Subcutaneous abdominal adipose tissue (tissue), 5 donors: ENCODE data around the gene FGD3.
A peak's percentile ranks its signal among the peaks of the same experiment; 100 is the strongest.

Source experiments
- H3K27ac ChIP-seq: one replicate; pipeline ENCODE4 v1.7.0; 2013; ENCODE audit warnings: low read depth, mild to moderate bottlenecking, inconsistent platforms, low read length, moderate library complexity
- H3K27me3 ChIP-seq, 5 donors: one replicate each; pipeline ENCODE4 v1.7.0; 2013; ENCODE audit warnings: low read length in 5 of 5, inconsistent platforms in 1 of 5; ENCODE audit not compliant: control insufficient read depth in 5 of 5, insufficient read depth in 4 of 5
- H3K36me3 ChIP-seq, 5 donors: one replicate each; pipeline ENCODE4 v1.7.0; 2013; ENCODE audit warnings: low read length in 5 of 5; ENCODE audit not compliant: control insufficient read depth in 5 of 5, insufficient read depth in 5 of 5
- H3K4me1 ChIP-seq, 5 donors: one replicate each; pipeline ENCODE4 v1.7.0; 2013; ENCODE audit warnings: low read length in 5 of 5, mild to moderate bottlenecking in 3 of 5, moderate library complexity in 1 of 5; ENCODE audit not compliant: control insufficient read depth in 5 of 5, insufficient read depth in 5 of 5
- H3K4me3 ChIP-seq, 5 donors: one replicate each; pipeline ENCODE4 v1.7.0; 2013; ENCODE audit warnings: low read length in 5 of 5, low read depth in 1 of 5
- H3K9ac ChIP-seq, 5 donors: one replicate each; pipeline ENCODE4 v1.7.0; 2013; ENCODE audit warnings: low read length in 5 of 5, mild to moderate bottlenecking in 4 of 5, moderate library complexity in 3 of 5
- H3K9me3 ChIP-seq, 5 donors: one replicate each; pipeline ENCODE4 v1.7.0; 2013; ENCODE audit warnings: low read length in 5 of 5; ENCODE audit not compliant: control insufficient read depth in 5 of 5
- donor health status: healthy.
- donor health status: healthy.
- donor health status: healthy.
- donor health status: healthy.
- donor health status: healthy.

FGD3 gene

GRCh38 chr9:92954886-92955285 lies 7.6 kb downstream of the FGD3 start:
- H3K27ac ChIP-seq: no peak overlapping the region
- H3K4me1 ChIP-seq: peaks cover 0 to 14% (median 4%) of the 10 kb centered on the region in 5 donors
- H3K36me3 ChIP-seq: no peaks in the 10 kb centered on the region
- H3K9ac ChIP-seq: no peak overlapping the region
- H3K9me3 ChIP-seq: no peaks in the 10 kb centered on the region
- H3K4me3 ChIP-seq: no peak overlapping the region
- no peaks in the 10 kb centered on the region for H3K27me3 ChIP-seq

GRCh38 chr9:92960561-92961290 lies 13.4 kb downstream of the FGD3 start:
- Histone ChIP-seq H3K4me3 (no peak overlapping the region), H3K4me1 (peaks cover 0 to 9% (median 0%) of the 10 kb centered on the region in 5 donors), H3K27ac (no peak overlapping the region), H3K9me3 (peaks cover 0 to 12% (median 9%) of the 10 kb centered on the region in 5 donors), H3K27me3 (peaks cover 0 to 2% (median 0%) of the 10 kb centered on the region in 5 donors), H3K36me3 (no peaks in the 10 kb centered on the region), H3K9ac (no peak overlapping the region)

GRCh38 chr9:92961627-92962302 lies 14.4 kb downstream of the FGD3 start:
- peak overlapping the region in 1 of 5 donors; percentile 9 for H3K4me3 ChIP-seq
- H3K9ac ChIP-seq: no peak overlapping the region
- H3K27me3 ChIP-seq: peaks cover 0 to 2% (median 0%) of the 10 kb centered on the region in 5 donors
- H3K4me1 ChIP-seq: peaks cover 0 to 18% (median 4%) of the 10 kb centered on the region in 5 donors
- H3K36me3 ChIP-seq: no peaks in the 10 kb centered on the region
- H3K27ac ChIP-seq: no peak overlapping the region
- peaks cover 0 to 12% (median 9%) of the 10 kb centered on the region in 5 donors for H3K9me3 ChIP-seq

GRCh38 chr9:92962303-92962649 lies 15.0 kb downstream of the FGD3 start:
- Histone ChIP-seq H3K36me3 (no peaks in the 10 kb centered on the region), H3K4me1 (peaks cover 0 to 20% (median 4%) of the 10 kb centered on the region in 5 donors), H3K27ac (no peak overlapping the region), H3K27me3 (peaks cover 0 to 2% (median 0%) of the 10 kb centered on the region in 5 donors), H3K9ac (no peak overlapping the region), H3K9me3 (peaks cover 0 to 12% (median 9%) of the 10 kb centered on the region in 5 donors), H3K4me3 (no peak overlapping the region)

GRCh38 chr9:92962846-92963245 lies 15.5 kb downstream of the FGD3 start:
- Histone ChIP-seq H3K27me3 (peaks cover 0 to 2% (median 0%) of the 10 kb centered on the region in 5 donors), H3K9me3 (peaks cover 0 to 12% (median 9%) of the 10 kb centered on the region in 5 donors), H3K4me1 (peaks cover 0 to 21% (median 4%) of the 10 kb centered on the region in 5 donors), H3K27ac (no peak overlapping the region), H3K36me3 (no peaks in the 10 kb centered on the region), H3K4me3 (no peak overlapping the region), H3K9ac (no peak overlapping the region)

GRCh38 chr9:92963831-92964606 lies 16.7 kb downstream of the FGD3 start:
- no peak overlapping the region for H3K27ac ChIP-seq
- H3K27me3 ChIP-seq: peaks cover 0 to 2% (median 0%) of the 10 kb centered on the region in 5 donors
- peaks cover 0 to 12% (median 9%) of the 10 kb centered on the region in 5 donors for H3K9me3 ChIP-seq
- H3K36me3 ChIP-seq: no peaks in the 10 kb centered on the region
- peak overlapping the region; percentile 25 to 61 (median 53) for H3K4me3 ChIP-seq
- peaks cover 0 to 21% (median 4%) of the 10 kb centered on the region in 5 donors for H3K4me1 ChIP-seq
- peak overlapping the region in 3 of 5 donors; percentile 32 to 59 (median 42) for H3K9ac ChIP-seq

- Histone ChIP-seq H3K4me1 (peaks cover 0 to 21% (median 4%) of the 10 kb centered on the region in 5 donors), H3K27ac (no peak overlapping the region), H3K9me3 (peaks cover 0 to 12% (median 9%) of the 10 kb centered on the region in 5 donors), H3K9ac (peak overlapping the region in 3 of 5 donors; percentile 32 to 59 (median 42)), H3K4me3 (peak overlapping the region; percentile 25 to 61 (median 53)), H3K27me3 (peaks cover 0 to 2% (median 0%) of the 10 kb centered on the region in 5 donors), H3K36me3 (no peaks in the 10 kb centered on the region)
Measured at GRCh38 chr9:92964607-92965060, 17.3 kb downstream of the FGD3 start.

- H3K9ac ChIP-seq: peak overlapping the region in 2 of 5 donors; percentile 32 to 58
- H3K27me3 ChIP-seq: peaks cover 0 to 2% (median 0%) of the 10 kb centered on the region in 5 donors
- no peaks in the 10 kb centered on the region for H3K36me3 ChIP-seq
- peaks cover 0 to 26% (median 4%) of the 10 kb centered on the region in 5 donors for H3K4me1 ChIP-seq
- no peak overlapping the region for H3K27ac ChIP-seq
- peak overlapping the region; percentile 25 to 61 (median 49) for H3K4me3 ChIP-seq
- H3K9me3 ChIP-seq: peaks cover 0 to 12% (median 9%) of the 10 kb centered on the region in 5 donors
Measured at GRCh38 chr9:92965061-92965758, 17.9 kb downstream of the FGD3 start.
